Measurements from ENCODE around the gene GULP1.
"Not testable (repeated sequence)": the region's sequence is repeated elsewhere in the genome, so short reads cannot be mapped to it uniquely, and the experiment has no call there.

GULP1 gene

DNA sequence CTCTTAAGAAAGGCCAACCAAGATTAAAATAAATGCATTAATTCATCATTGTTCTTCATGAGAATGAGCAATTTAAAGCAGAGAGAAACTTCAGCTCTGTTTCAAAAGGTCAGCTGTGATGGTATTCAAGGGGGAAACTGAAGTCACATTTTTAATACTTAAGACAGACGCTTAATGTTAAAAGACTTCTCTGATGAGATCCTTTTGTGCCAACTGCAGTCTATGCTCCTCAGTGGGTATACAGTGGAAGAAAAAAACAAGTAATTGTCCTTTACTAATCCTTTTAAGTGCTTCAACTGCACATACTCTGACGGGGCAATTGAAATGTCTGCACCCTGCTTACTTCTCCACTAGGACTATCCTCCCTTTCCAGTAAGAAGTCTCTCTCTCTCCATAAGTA is 309.7 kb downstream of the GULP1 start:
- TF ChIP-seq, protein P1, sequence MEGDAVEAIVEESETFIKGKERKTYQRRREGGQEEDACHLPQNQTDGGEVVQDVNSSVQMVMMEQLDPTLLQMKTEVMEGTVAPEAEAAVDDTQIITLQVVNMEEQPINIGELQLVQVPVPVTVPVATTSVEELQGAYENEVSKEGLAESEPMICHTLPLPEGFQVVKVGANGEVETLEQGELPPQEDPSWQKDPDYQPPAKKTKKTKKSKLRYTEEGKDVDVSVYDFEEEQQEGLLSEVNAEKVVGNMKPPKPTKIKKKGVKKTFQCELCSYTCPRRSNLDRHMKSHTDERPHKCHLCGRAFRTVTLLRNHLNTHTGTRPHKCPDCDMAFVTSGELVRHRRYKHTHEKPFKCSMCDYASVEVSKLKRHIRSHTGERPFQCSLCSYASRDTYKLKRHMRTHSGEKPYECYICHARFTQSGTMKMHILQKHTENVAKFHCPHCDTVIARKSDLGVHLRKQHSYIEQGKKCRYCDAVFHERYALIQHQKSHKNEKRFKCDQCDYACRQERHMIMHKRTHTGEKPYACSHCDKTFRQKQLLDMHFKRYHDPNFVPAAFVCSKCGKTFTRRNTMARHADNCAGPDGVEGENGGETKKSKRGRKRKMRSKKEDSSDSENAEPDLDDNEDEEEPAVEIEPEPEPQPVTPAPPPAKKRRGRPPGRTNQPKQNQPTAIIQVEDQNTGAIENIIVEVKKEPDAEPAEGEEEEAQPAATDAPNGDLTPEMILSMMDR (conservative IDR thresholded peaks at IDR 0.05): no peak
- no peak overlapping the region for H3K27ac ChIP-seq

DNA sequence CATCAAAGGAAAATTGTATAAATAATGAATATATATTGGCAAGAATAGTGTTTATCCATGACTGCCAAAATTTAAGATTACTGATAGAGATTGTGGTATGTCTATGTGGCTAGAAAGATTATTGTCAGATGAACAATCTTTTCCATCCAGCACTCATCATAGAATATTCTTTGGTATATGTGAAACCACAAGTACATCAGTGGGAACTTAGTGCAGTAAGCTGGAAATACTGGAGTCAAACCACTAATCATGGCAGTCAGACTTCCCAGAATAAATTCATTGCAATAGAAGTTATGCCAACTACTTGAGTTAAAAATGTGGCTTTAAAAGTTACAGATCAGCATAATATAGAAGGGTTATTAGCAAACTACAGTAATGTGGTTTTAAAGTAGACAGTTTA is 310.3 kb downstream of the GULP1 start:
- TF ChIP-seq, protein P1 (conservative IDR thresholded peaks at IDR 0.05): no peak
- no peak overlapping the region for H3K27ac ChIP-seq

DNA sequence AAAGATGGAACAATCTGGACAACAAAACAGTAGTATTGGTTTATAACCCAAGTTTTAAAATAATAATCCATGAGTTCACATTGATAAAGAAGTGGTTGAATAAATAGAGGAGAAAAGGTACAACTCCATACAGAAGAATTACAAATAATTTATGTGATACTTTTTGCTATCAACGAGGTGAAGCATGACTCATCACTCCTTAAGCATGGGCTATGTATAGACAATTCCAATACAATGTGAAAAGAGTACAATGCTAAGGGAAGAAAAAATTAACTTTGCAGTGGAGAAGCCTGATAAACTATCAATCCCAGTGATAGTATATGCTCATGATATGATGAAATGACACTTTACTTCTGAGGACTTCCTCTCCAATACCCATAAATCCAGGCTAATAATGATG is 312.9 kb downstream of the GULP1 start:
- TF ChIP-seq, protein P1 (conservative IDR thresholded peaks at IDR 0.05): no peak

DNA sequence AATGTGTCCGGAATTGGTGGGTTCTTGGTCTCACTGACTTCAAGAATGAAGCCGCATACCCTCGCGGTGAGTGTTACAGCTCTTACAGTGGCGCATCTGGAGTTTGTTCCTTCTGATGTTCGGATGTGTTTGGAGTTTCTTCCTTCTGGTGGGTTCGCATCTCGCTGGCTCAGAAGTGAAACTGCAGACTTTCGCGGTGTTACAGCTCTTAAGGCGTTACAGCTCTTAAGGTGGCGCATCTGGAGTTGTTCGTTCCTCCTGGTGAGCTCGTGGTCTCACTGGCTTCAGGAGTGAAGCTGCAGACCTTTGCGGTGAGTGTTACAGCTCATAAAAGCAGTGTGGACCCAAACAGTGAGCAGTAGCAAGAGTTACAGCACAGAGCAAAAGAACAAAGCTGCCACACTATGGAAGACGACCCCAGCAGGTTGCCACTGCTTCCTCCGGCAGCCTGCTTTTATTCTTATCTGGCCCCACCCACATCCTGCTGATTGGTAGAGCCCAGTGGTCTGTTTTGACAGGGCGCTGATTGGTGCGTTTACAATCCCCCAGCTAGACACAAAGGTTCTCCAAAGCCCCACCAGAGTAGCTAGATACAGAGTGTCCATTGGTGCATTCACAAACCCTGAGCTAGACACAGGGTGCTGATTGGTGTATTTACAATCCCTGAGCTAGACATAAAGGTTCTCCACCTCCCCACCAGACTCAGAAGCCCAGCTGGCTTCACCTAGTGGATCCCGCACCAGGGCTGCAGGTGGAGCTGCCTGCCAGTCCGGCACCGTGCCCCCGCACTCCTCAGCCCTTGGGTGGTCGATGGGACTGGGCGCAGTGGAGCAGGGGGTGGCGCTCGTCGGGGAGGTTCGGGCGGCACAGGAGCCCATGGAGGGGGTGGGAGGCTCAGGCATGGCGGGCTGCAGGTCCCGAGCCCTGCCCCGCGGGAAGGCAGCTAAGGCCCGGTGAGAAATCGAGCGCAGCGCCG is 314.2 kb downstream of the GULP1 start:
- H3K27ac ChIP-seq: not testable (repeated sequence)

More for the DNA sequence above, 312.9 kb downstream of the GULP1 start:
- H3K27ac ChIP-seq: no peak overlapping the region

DNA sequence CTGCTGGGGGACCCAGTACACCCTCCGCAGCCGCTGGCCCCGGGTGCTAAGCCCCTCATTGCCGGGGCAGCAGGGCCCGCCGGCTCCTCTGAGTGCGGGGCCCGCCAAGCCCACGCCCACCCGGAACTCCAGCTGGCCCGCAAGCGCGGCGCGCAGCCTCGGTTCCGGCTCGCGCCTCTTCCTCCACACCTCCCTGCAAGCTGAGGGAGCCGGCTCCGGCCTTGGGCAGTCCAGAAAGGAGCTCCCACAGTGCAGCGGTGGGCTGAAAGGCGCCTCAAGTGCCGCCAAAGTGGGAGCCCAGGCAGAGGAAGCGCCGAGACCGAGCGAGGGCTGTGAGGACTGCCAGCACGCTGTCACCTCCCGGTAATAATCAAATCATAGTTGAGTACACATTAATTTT is 314.9 kb downstream of the GULP1 start:
- not testable (repeated sequence) for H3K27ac ChIP-seq

DNA sequence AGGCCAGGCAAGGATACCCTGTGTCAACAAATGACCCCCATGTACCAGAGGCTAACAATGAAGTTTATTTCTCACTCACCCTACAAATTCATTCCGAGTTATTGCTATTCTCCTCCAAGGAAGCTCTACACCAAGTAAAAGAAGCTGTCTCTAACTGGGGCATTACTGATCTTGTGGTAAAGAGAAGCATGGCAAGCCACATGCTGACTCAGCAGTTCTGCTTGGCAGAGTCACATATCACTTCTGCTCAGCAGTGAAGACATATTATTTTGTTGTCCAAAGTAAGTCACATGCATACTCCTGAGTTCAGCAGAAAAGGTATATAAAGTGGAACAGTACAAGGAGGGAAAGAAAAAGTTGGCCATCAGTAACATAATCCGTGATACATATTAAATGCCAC is 315.8 kb downstream of the GULP1 start:
- no peak overlapping the region for H3K27ac ChIP-seq
- TF ChIP-seq, protein P1 (conservative IDR thresholded peaks at IDR 0.05): no peak

DNA sequence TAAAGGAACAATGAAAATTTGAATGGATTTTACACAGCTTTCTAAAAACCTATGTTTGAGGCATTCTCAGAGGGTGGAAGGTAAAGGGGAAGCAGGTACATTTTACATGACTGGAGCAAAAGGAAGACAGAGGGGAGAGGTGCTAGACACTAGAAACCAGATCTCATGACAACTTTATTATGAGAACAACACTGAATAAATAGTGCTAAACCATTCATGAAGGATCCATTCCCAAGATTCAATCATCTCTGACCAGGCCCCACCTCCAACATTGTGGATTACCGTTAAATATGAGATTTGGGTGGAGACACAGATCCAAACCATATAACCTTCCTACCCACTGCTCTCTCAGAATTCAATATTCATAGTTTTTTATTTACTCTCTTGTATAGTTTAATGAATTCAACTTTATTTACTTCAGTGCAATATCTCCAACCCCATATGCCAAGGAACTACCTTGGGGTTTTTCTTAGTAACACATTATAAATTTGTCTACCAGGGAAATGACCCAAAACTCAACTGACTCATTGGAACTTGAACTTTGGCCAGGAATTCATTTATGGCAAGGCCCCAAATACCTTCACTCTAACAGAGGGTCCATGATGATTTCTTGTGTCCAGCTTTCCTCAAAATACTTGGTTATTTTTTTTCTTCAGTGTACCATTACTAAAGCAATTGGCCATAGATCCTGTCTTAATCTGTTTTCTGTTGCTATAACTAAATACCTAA is 317.8 kb downstream of the GULP1 start:
- TF ChIP-seq, protein P1 (conservative IDR thresholded peaks at IDR 0.05): no peak
- H3K27ac ChIP-seq: no peak overlapping the region

DNA sequence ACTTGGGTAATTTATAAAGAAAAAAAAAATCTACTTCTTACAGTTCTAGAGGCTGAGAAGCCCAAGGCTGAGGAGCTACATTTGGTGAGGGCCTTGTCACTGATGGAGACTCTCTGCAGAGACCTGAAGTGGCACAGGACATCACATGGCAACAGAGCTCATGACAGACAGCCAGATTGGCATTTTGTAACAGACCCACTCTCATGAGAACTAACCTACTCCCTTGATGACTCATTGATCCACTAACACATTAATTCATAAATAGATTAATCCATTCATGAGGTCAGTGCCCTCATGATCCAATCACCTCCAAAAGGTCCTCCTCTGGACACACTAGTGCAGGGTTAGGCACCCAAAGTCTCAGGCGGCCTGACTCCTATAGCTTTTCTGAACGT is 318.4 kb downstream of the GULP1 start:
- TF ChIP-seq, protein P1 (conservative IDR thresholded peaks at IDR 0.05): no peak
- no peak overlapping the region for H3K27ac ChIP-seq
